ENCODE measurements around the gene KLHL15.

DNA sequence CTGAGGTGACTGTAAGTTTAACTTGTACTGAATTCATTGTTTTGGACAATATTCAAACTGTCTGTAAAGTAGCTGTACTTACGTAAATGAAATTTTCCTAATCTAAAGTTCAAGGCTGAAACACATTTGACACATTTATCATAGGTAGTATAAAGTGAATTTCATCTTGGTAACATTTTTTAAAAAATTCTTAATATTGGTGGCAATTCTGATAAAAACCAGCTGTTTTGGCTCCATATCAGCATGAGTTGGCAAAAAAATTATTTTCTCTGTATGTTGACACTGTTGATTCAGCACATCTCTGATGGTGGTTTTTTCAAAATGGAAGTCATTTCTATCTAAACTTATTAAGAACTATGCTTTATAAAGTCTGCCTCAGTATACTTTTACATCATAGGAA is 88.3 kb downstream of the KLHL15 start:
- TF ChIP-seq ETV5 (CRISPR knock-in tag; IDR thresholded peaks at IDR 0.05; ENCODE audit: borderline replicate concordance), result no peak
- TF ChIP-seq TP53 (CRISPR knock-in tag; conservative IDR thresholded peaks at IDR 0.05), result no peak
- no peak for TF ChIP-seq GABPA (IDR thresholded peaks at IDR 0.05; ENCODE audit: low read depth, low read length)
- no peak for TF ChIP-seq GABPA (CRISPR knock-in tag; IDR thresholded peaks at IDR 0.05; ENCODE audit: low read depth)
- TF ChIP-seq, protein P1, sequence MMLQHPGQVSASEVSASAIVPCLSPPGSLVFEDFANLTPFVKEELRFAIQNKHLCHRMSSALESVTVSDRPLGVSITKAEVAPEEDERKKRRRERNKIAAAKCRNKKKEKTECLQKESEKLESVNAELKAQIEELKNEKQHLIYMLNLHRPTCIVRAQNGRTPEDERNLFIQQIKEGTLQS (CRISPR knock-in tag; IDR thresholded peaks at IDR 0.05), result no peak
- TF ChIP-seq, protein P2, sequence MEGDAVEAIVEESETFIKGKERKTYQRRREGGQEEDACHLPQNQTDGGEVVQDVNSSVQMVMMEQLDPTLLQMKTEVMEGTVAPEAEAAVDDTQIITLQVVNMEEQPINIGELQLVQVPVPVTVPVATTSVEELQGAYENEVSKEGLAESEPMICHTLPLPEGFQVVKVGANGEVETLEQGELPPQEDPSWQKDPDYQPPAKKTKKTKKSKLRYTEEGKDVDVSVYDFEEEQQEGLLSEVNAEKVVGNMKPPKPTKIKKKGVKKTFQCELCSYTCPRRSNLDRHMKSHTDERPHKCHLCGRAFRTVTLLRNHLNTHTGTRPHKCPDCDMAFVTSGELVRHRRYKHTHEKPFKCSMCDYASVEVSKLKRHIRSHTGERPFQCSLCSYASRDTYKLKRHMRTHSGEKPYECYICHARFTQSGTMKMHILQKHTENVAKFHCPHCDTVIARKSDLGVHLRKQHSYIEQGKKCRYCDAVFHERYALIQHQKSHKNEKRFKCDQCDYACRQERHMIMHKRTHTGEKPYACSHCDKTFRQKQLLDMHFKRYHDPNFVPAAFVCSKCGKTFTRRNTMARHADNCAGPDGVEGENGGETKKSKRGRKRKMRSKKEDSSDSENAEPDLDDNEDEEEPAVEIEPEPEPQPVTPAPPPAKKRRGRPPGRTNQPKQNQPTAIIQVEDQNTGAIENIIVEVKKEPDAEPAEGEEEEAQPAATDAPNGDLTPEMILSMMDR (CRISPR knock-in tag; IDR thresholded peaks at IDR 0.05), result no peak
- TF ChIP-seq SAP130 (CRISPR knock-in tag; IDR thresholded peaks at IDR 0.05; ENCODE audit: low read depth), result no peak

Measured in HepG2 (cell line).